Memory B cell (primary cell): ENCODE data around the gene OTOG.

Source experiments
- ATAC-seq: fragments of 150-1000 bp; cut with Tn5 transposase; 2 replicates; pipeline ENCODE4 v1.10.0; 2021; ENCODE audit warnings: low read depth, mild to moderate bottlenecking, moderate library complexity
- DNase-seq, 2 donors: peaks; one replicate each; pipeline ENCODE4 v3.0.0; 2022; ENCODE audit warnings: low spot score in 2 of 2
- H3K27ac Mint-ChIP-seq: one replicate; pipeline ENCODE4 v1.8.0; 2022; ENCODE audit warnings: mild to moderate bottlenecking, moderate library complexity, mixed read lengths
- H3K27me3 Mint-ChIP-seq: one replicate; pipeline ENCODE4 v1.8.0; 2022; ENCODE audit warnings: mixed read lengths
- H3K36me3 Mint-ChIP-seq: one replicate; pipeline ENCODE4 v1.8.0; 2022; ENCODE audit warnings: mild to moderate bottlenecking, mixed read lengths
- H3K4me1 Mint-ChIP-seq: one replicate; pipeline ENCODE4 v1.8.0; 2022; ENCODE audit warnings: mixed read lengths
- H3K4me3 Mint-ChIP-seq: one replicate; pipeline ENCODE4 v1.8.0; 2022; ENCODE audit warnings: mild to moderate bottlenecking, moderate library complexity, mixed read lengths
- H3K9me3 Mint-ChIP-seq: one replicate; pipeline ENCODE4 v1.8.0; 2022; ENCODE audit warnings: mixed read lengths

Gene OTOG

DNA sequence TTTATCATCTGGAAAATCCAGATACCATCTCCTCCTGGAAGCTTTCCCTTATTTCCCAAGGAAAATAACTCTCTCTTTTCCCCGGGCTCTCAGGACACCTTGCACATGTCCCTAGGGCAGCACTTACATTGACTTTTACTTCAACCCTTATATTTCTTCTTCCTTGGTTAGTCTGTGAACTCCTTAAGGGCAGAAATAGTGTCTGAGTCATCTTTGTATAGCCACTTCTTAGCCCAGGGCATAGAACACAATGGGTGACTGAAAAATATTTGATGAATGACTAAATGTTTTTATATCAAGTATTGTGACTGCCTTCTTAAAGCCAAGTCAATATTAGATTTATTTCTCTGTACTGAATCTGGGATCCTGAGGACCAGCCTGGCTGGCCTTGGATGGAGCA is 126.9 kb downstream of the OTOG start:
- no peak overlapping the region for H3K4me3 Mint-ChIP-seq
- no peak overlapping the region for H3K27ac Mint-ChIP-seq
- H3K9me3 Mint-ChIP-seq = peaks cover 8% of the 10 kb centered on the region
- H3K27me3 Mint-ChIP-seq = peaks cover 20% of the 10 kb centered on the region
- H3K36me3 Mint-ChIP-seq = peaks cover 3% of the 10 kb centered on the region
- DNase-seq (no peak), ATAC-seq (no peak)
- no peaks in the 10 kb centered on the region for H3K4me1 Mint-ChIP-seq

DNA sequence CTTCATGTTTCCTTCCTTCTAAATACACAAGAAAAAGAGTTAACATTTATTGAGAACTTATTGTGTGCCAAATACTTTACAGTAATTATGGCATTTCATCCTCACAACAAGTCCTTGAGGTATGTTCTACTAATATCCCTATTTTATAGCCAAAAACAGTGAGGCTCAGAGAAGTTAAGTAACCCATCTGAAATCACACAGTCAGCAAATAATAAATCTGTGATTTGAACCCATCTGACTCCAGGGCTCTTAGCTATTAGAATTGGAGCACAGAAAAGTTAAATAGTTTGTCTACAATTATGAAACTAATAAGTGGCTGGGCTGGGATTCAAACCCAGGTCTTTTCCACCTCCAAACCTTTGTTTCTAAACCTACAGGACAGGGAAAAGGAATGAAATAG is 135.8 kb downstream of the OTOG start:
- DNase-seq = no peak
- Mint-ChIP-seq H3K4me3 (no peak overlapping the region), H3K4me1 (no peaks in the 10 kb centered on the region), H3K36me3 (no peaks in the 10 kb centered on the region), H3K27me3 (peaks cover 13% of the 10 kb centered on the region), H3K27ac (no peak overlapping the region), H3K9me3 (no peaks in the 10 kb centered on the region)
- no peak for ATAC-seq

GRCh38 chr11:17683377-17684161 is 136.5 kb downstream of the OTOG start:
- Mint-ChIP-seq H3K4me3 (no peak overlapping the region), H3K9me3 (no peaks in the 10 kb centered on the region), H3K27me3 (peaks cover 13% of the 10 kb centered on the region), H3K27ac (no peak overlapping the region), H3K4me1 (no peaks in the 10 kb centered on the region), H3K36me3 (no peaks in the 10 kb centered on the region)
- DNase-seq (no peak), ATAC-seq (no peak)

GRCh38 chr11:17684550-17684949 is 137.5 kb downstream of the OTOG start:
- Mint-ChIP-seq H3K27me3 (peaks cover 13% of the 10 kb centered on the region), H3K9me3 (no peaks in the 10 kb centered on the region), H3K36me3 (no peaks in the 10 kb centered on the region), H3K27ac (no peak overlapping the region), H3K4me1 (no peaks in the 10 kb centered on the region), H3K4me3 (no peak overlapping the region)
- no peak for ATAC-seq
- no peak for DNase-seq

GRCh38 chr11:17686231-17686980 is 139.3 kb downstream of the OTOG start:
- H3K36me3 Mint-ChIP-seq = no peaks in the 10 kb centered on the region
- H3K27ac Mint-ChIP-seq = no peak overlapping the region
- H3K4me1 Mint-ChIP-seq = no peaks in the 10 kb centered on the region
- no peaks in the 10 kb centered on the region for H3K9me3 Mint-ChIP-seq
- DNase-seq (no peak), ATAC-seq (no peak)
- H3K4me3 Mint-ChIP-seq = no peak overlapping the region
- H3K27me3 Mint-ChIP-seq = peaks cover 13% of the 10 kb centered on the region

DNA sequence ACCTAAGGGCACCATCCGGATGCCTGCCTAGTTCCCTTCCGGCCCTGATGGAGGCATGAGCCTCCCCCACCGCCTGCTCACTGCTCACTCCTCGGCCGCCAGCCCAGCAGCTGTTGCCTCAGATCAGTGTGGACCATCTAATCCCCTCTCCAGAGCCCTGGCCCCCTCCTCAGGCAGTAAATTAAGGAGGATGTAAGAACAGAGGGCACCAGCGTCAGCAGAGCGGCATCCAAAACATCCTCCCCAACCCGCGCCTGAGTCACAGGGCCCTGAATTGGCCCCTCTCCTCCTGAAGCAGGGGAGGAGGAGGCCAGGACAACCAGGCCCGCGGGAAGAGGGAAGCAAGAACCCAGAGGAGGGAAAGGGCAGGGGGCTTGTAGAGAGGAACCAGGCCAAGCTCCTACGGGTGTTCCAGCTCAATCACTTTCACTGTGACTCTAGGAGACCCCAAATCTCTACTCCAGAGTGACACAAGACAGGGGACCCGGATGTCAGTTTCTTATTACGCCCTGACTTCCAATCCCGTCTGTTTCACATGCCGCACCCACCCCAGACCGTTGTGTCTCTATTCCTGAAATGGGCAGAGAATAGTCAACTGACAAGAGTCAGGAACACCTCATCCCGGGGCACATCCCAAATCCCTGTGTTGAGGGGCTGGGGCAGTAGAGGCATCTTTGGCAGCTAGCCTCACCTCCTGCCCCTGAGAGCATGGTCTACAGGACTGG is 141.0 kb downstream of the OTOG start:
- no peaks in the 10 kb centered on the region for H3K4me1 Mint-ChIP-seq
- H3K4me3 Mint-ChIP-seq = no peak overlapping the region
- H3K27me3 Mint-ChIP-seq = peaks cover 11% of the 10 kb centered on the region
- DNase-seq (no peak), ATAC-seq (no peak)
- no peaks in the 10 kb centered on the region for H3K36me3 Mint-ChIP-seq
- no peak overlapping the region for H3K27ac Mint-ChIP-seq
- no peaks in the 10 kb centered on the region for H3K9me3 Mint-ChIP-seq

GRCh38 chr11:17691550-17691949 is 144.5 kb downstream of the OTOG start:
- H3K27me3 Mint-ChIP-seq = peaks cover 23% of the 10 kb centered on the region
- no peak for ATAC-seq

DNA sequence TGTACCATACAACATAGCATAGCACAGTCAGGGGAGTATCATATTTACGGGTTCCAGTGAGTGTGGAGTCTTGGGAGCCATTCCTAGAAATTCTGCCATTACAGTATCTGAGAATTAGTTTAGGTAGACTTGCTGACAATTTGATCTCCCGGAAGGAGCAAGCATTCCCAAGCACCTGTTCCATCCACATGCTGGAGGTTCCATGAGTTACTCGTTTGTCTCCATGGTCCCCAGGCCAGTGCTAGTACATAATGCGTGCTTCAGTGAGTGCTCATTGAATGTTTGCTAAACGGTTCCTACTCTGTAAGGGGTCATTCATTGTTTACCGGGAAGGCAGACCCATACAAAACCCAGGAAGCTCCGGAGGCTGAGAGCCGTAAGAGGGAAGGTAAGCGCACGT is 144.9 kb downstream of the OTOG start:
- H3K27me3 Mint-ChIP-seq = peaks cover 25% of the 10 kb centered on the region
- DNase-seq (no peak), ATAC-seq (no peak)
- H3K36me3 Mint-ChIP-seq = no peaks in the 10 kb centered on the region
- no peak overlapping the region for H3K4me3 Mint-ChIP-seq
- H3K27ac Mint-ChIP-seq = no peak overlapping the region
- H3K9me3 Mint-ChIP-seq = no peaks in the 10 kb centered on the region
- H3K4me1 Mint-ChIP-seq = peaks cover 3% of the 10 kb centered on the region

More at GRCh38 chr11:17691550-17691949, 144.5 kb downstream of the OTOG start:
- Mint-ChIP-seq H3K36me3 (no peaks in the 10 kb centered on the region), H3K9me3 (no peaks in the 10 kb centered on the region), H3K27ac (no peak overlapping the region), H3K4me1 (peaks cover 3% of the 10 kb centered on the region), H3K4me3 (no peak overlapping the region)
- DNase-seq = no peak

GRCh38 chr11:17692931-17693330 is 145.9 kb downstream of the OTOG start:
- ATAC-seq = no peak
- Mint-ChIP-seq H3K4me3 (no peak overlapping the region), H3K9me3 (no peaks in the 10 kb centered on the region), H3K36me3 (no peaks in the 10 kb centered on the region), H3K27ac (no peak overlapping the region), H3K27me3 (peaks cover 25% of the 10 kb centered on the region), H3K4me1 (peaks cover 3% of the 10 kb centered on the region)
- no peak for DNase-seq

- Mint-ChIP-seq H3K4me3 (no peak overlapping the region), H3K4me1 (peaks cover 3% of the 10 kb centered on the region), H3K27ac (no peak overlapping the region), H3K9me3 (no peaks in the 10 kb centered on the region), H3K36me3 (no peaks in the 10 kb centered on the region), H3K27me3 (peaks cover 25% of the 10 kb centered on the region)
- DNase-seq (no peak), ATAC-seq (no peak)
Measured at GRCh38 chr11:17693531-17693930, 146.5 kb downstream of the OTOG start.

- H3K4me1 Mint-ChIP-seq = peaks cover 3% of the 10 kb centered on the region
- H3K27me3 Mint-ChIP-seq = peaks cover 25% of the 10 kb centered on the region
Measured at GRCh38 chr11:17694494-17695110, 147.5 kb downstream of the OTOG start.

GRCh38 chr11:17695454-17696441 is 148.7 kb downstream of the OTOG start:
- Mint-ChIP-seq H3K9me3 (no peaks in the 10 kb centered on the region), H3K4me3 (no peak overlapping the region), H3K27me3 (peaks cover 25% of the 10 kb centered on the region), H3K4me1 (peaks cover 3% of the 10 kb centered on the region), H3K36me3 (no peaks in the 10 kb centered on the region), H3K27ac (no peak overlapping the region)
- ATAC-seq (no peak), DNase-seq (no peak)

More at GRCh38 chr11:17694494-17695110, 147.5 kb downstream of the OTOG start:
- Mint-ChIP-seq H3K36me3 (no peaks in the 10 kb centered on the region), H3K27ac (no peak overlapping the region), H3K9me3 (no peaks in the 10 kb centered on the region), H3K4me3 (no peak overlapping the region)
- ATAC-seq (no peak), DNase-seq (no peak)

DNA sequence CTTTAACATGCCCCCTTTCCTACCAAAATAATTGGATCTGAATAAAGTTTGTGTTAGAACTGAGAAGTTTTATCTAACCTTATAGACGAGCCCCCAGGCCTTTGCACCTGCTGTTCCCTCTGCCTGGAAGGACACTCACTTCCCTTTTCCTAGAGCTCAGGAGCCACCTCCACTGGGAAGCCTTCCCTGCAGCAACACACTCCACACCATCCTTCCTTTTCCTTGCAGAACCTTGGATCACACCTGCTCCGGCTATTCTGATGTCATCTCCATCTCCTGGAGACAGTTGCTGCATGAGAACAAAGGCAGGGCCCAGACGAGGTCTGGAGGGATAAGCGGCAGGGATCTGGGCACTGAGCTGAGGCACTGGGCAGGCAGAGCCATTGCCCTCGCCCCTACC is 149.7 kb downstream of the OTOG start:
- peaks cover 3% of the 10 kb centered on the region for H3K4me1 Mint-ChIP-seq

More for the DNA sequence above, 149.7 kb downstream of the OTOG start:
- no peak for DNase-seq
- Mint-ChIP-seq H3K27me3 (peaks cover 25% of the 10 kb centered on the region), H3K9me3 (no peaks in the 10 kb centered on the region), H3K27ac (no peak overlapping the region), H3K36me3 (no peaks in the 10 kb centered on the region), H3K4me3 (no peak overlapping the region)
- ATAC-seq = no peak
